ENCODE results near the gene LRRC1. TPM values are rescaled to one million over a fixed set of nuclear protein-coding genes. Genes with fewer than 3 reads are reported as not detected.

Gene LRRC1
- total and polyA plus RNA-seq, 2 of the 8 experiments (the other 6 are each of a cell fraction or from before 2014, with no cell fraction given) = 6.7 to 15.9 TPM

DNA sequence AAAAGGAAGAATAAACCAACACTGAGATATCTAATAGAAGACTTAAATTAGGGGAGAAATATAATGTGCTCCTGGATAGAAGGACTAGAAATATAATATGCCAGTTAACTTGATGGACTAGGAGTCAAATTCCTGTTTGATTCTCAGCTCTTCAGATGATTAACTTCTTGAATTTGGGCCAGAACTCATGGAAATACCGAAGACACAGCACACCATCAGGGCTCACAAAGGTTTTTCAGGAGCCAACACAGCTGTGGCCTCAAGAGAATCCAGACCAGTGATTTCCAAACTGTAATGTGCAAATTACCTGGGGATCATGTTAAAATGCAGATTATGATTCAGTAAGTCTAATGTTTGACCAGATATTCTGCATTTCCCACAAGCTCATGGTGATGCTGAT lies 33.8 kb upstream of the LRRC1 start:
- Histone ChIP-seq H3K9ac (replicated peaks in 1 of 4; ENCODE audit: extremely low read depth in 1 of 4, low read depth in 3 of 4, low read length in 3 of 4) (no peak overlapping the region), H3K23me2 (ENCODE audit: low read depth, low read length) (no peaks in the 10 kb centered on the region), H2BK20ac (ENCODE audit: low read length) (no peak overlapping the region), H3K36me3 (ENCODE audit: control insufficient read depth in 2 of 4, insufficient read depth in 4 of 4, low read length in 3 of 4) (no peaks in the 10 kb centered on the region), H3K27me3 (replicated peaks in 1 of 4; ENCODE audit: control insufficient read depth in 3 of 4, extremely low read depth in 1 of 4, insufficient read depth in 3 of 4, low read length in 3 of 4) (no peaks in the 10 kb centered on the region), H2AK5ac (ENCODE audit: low read depth, low read length) (no peak overlapping the region), H3K27ac (ENCODE audit: low read depth, low read length) (no peak overlapping the region), H2BK12ac (ENCODE audit: low read depth, low read length) (no peak overlapping the region), H4K91ac (replicated peaks; ENCODE audit: insufficient read length, low read length) (no peak overlapping the region), H3K4ac (replicated peaks; ENCODE audit: insufficient read length, low read depth, low read length) (no peak overlapping the region), H3K9me3 (ENCODE audit: insufficient read depth in 2 of 2, low read depth in 1 of 2, low read length in 1 of 2) (no peaks in the 10 kb centered on the region), H3K79me1 (ENCODE audit: low read depth, low read length) (no peaks in the 10 kb centered on the region), H4K20me1 (replicated peaks in 1 of 2; ENCODE audit: control insufficient read depth in 1 of 2, insufficient read depth in 2 of 2, low read length in 2 of 2) (no peaks in the 10 kb centered on the region), H4K8ac (ENCODE audit: extremely low read depth, insufficient read depth, low read length) (no peak overlapping the region), H3K4me3 (ENCODE audit: extremely low read depth in 1 of 4, insufficient read depth in 2 of 4, low read depth in 3 of 4, low read length in 4 of 4) (no peak overlapping the region), H3K23ac (ENCODE audit: insufficient read length) (no peak overlapping the region), H2BK15ac (ENCODE audit: low read length) (no peak overlapping the region), H3K56ac (replicated peaks; ENCODE audit: insufficient read length, low read depth, low read length) (no peak overlapping the region), H2BK5ac (ENCODE audit: low read depth, low read length) (no peak overlapping the region), H3K18ac (ENCODE audit: extremely low read depth, low read length) (no peak overlapping the region), H3K79me2 (ENCODE audit: control insufficient read depth in 1 of 2, insufficient read depth in 2 of 2, low read length in 2 of 2) (no peaks in the 10 kb centered on the region), H4K5ac (ENCODE audit: insufficient read length, low read depth, low read length) (no peak overlapping the region), H3K14ac (ENCODE audit: insufficient read length) (no peak overlapping the region), H3K4me1 (replicated peaks in 1 of 4; ENCODE audit: control insufficient read depth in 3 of 4, insufficient read depth in 4 of 4, low read length in 3 of 4) (no peaks in the 10 kb centered on the region), H2BK120ac (replicated peaks; ENCODE audit: low read depth, low read length) (no peak overlapping the region), H3K4me2 (ENCODE audit: insufficient read depth in 1 of 2, low read depth in 2 of 2, low read length in 2 of 2) (no peak overlapping the region), H2AFZ (ENCODE audit: low read length) (no peak overlapping the region)
- FAIRE-seq = no peak
- TF ChIP-seq RXRA (IDR thresholded peaks at IDR 0.05; ENCODE audit: insufficient read depth, low read depth, low read length) = no peak
- TF ChIP-seq TAF7 (optimal IDR thresholded peaks at IDR 0.05; ENCODE audit: borderline replicate concordance, low read depth, low read length) = no peak
- no peak for TF ChIP-seq BCL11A (IDR thresholded peaks at IDR 0.05; ENCODE audit: low read depth in 2 of 2, low read length in 2 of 2)
- TF ChIP-seq RNF2 (IDR thresholded peaks at IDR 0.05; ENCODE audit: borderline replicate concordance, low read depth, low read length, missing control alignments, poor library complexity, severe bottlenecking) = no peak
- TF ChIP-seq TAF1 (IDR thresholded peaks at IDR 0.05; ENCODE audit: low read depth, low read length) = no peak
- no peak for TF ChIP-seq TBP (IDR thresholded peaks at IDR 0.05; ENCODE audit: low read depth, low read length)
- TF ChIP-seq SP4 (IDR thresholded peaks at IDR 0.05; ENCODE audit: low read length) = no peak
- TF ChIP-seq, protein P1, sequence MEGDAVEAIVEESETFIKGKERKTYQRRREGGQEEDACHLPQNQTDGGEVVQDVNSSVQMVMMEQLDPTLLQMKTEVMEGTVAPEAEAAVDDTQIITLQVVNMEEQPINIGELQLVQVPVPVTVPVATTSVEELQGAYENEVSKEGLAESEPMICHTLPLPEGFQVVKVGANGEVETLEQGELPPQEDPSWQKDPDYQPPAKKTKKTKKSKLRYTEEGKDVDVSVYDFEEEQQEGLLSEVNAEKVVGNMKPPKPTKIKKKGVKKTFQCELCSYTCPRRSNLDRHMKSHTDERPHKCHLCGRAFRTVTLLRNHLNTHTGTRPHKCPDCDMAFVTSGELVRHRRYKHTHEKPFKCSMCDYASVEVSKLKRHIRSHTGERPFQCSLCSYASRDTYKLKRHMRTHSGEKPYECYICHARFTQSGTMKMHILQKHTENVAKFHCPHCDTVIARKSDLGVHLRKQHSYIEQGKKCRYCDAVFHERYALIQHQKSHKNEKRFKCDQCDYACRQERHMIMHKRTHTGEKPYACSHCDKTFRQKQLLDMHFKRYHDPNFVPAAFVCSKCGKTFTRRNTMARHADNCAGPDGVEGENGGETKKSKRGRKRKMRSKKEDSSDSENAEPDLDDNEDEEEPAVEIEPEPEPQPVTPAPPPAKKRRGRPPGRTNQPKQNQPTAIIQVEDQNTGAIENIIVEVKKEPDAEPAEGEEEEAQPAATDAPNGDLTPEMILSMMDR (IDR thresholded peaks at IDR 0.05; ENCODE audit: control extremely low read depth in 1 of 3, insufficient read depth in 1 of 3, low read depth in 1 of 3, low read length in 3 of 3) = no peak
- no peak for TF ChIP-seq HDAC6 (IDR thresholded peaks at IDR 0.05; ENCODE audit: low read depth, low read length)
- TF ChIP-seq EGR1 (IDR thresholded peaks at IDR 0.05; ENCODE audit: borderline replicate concordance, low read depth, low read length) = no peak
- TF ChIP-seq, protein P2, sequence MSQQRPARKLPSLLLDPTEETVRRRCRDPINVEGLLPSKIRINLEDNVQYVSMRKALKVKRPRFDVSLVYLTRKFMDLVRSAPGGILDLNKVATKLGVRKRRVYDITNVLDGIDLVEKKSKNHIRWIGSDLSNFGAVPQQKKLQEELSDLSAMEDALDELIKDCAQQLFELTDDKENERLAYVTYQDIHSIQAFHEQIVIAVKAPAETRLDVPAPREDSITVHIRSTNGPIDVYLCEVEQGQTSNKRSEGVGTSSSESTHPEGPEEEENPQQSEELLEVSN (IDR thresholded peaks at IDR 0.05) = no peak
- ChIA-PET POLR2A (ENCODE audit: partially characterized antibody) (no interaction called here), CTCF (ENCODE audit: partially characterized antibody) (interaction anchor here (0.6 to 2.1 kb wide), 6 partner anchors 25 to 846 kb away, joined by 3 to 15 read pairs (median 4); no protein-coding TSS in a partner anchor)
- 100% methylated on average over 1 of the region's 1 CpG; no CpG with 5 or more reads in 1 of the 2 experiments for WGBS, 2 experiments (ENCODE audit: extremely low coverage in 1 of 2, insufficient coverage in 1 of 2, insufficient read length in 1 of 2, insufficient replicate concordance in 2 of 2, low coverage in 1 of 2, low lambda C conversion rate in 2 of 2, missing lambda C conversion rate in 1 of 2)
- DNase-seq (ENCODE audit: low read depth in 1 of 2, low spot score in 2 of 2) = no peak
